OCI-LY3 (cell line): ENCODE results near the gene RBBP4.
"Not testable (repeated sequence)": the region's sequence is repeated elsewhere in the genome, so short reads cannot be mapped to it uniquely, and the experiment has no call there.

ENCODE experiments used
- H2AFZ ChIP-seq: fragments of 200-600, 300-600 bp; shearing (Covaris generic); 2 replicates; pipeline ENCODE4 v1.6.0; 2014; ENCODE audit warnings: antibody characterized with exemption, low read depth, low read length
- H3K27ac ChIP-seq: fragments of 200-600, 300-600 bp; sonication (generic); 2 replicates; pipeline ENCODE4 v1.5.1; 2014; ENCODE audit warnings: mild to moderate bottlenecking, low read length, moderate library complexity, mixed read lengths
- H3K27me3 ChIP-seq: fragments of 200-600, 300-600 bp; sonication (generic); 2 replicates; pipeline ENCODE4 v1.6.1; 2014; ENCODE audit warnings: low read depth, low read length, mixed read lengths
- H3K36me3 ChIP-seq: fragments of 200-600, 300-600 bp; sonication (generic); replicated peaks from 2 replicates; pipeline ENCODE3; 2014; ENCODE audit warnings: low read depth, low read length, mixed read lengths
- H3K4me1 ChIP-seq: fragments of 300-600, 200-600 bp; sonication (generic); 2 replicates; pipeline ENCODE4 v1.6.1; 2014; ENCODE audit warnings: low read length, mixed read lengths
- H3K4me2 ChIP-seq: fragments of 200-600, 300-600 bp; sonication (generic); 2 replicates; pipeline ENCODE4 v1.6.1; 2014; ENCODE audit warnings: low read length, mixed read lengths
- H3K4me3 ChIP-seq: fragments of 300-600, 200-600 bp; sonication (generic); 2 replicates; pipeline ENCODE4 v1.5.1; 2014; ENCODE audit warnings: antibody characterized with exemption, mild to moderate bottlenecking, low read length, moderate library complexity
- H3K79me2 ChIP-seq: fragments of 300-600, 200-600 bp; shearing (Covaris generic); 2 replicates; pipeline ENCODE4 v1.6.1; 2014; ENCODE audit warnings: mild to moderate bottlenecking, low read length, mixed read lengths
- H3K9ac ChIP-seq: fragments of 300-600, 200-600 bp; shearing (Covaris generic); 2 replicates; pipeline ENCODE4 v1.6.0; 2014; ENCODE audit warnings: mild to moderate bottlenecking, low read length, moderate library complexity
- H3K9me3 ChIP-seq: fragments of 200-600, 300-600 bp; shearing (Covaris generic); 2 replicates; pipeline ENCODE4 v1.6.1; 2014; ENCODE audit warnings: low read length, mixed read lengths; ENCODE audit not compliant: insufficient read depth
- H4K20me1 ChIP-seq: fragments of 200-600, 300-600 bp; sonication (generic); 2 replicates; pipeline ENCODE4 v1.6.1; 2016; ENCODE audit warnings: low read length, mixed read lengths; ENCODE audit not compliant: insufficient read depth
- EZH2phosphoT487 ChIP-seq: fragments of 200-600 bp; shearing (Covaris generic); IDR thresholded peaks from 2 replicates; pipeline ENCODE4 v1.6.1; 2018; ENCODE audit warnings: antibody characterized with exemption, mixed run types, low read depth
- TF ChIP-seq, protein P1 (sequence below): fragments of 200-600, 300-600 bp; sonication (generic); IDR thresholded peaks from 2 replicates; pipeline ENCODE4 v1.5.1; 2014; ENCODE audit warnings: antibody characterized with exemption, low read length, low read depth

The RBBP4 gene

DNA sequence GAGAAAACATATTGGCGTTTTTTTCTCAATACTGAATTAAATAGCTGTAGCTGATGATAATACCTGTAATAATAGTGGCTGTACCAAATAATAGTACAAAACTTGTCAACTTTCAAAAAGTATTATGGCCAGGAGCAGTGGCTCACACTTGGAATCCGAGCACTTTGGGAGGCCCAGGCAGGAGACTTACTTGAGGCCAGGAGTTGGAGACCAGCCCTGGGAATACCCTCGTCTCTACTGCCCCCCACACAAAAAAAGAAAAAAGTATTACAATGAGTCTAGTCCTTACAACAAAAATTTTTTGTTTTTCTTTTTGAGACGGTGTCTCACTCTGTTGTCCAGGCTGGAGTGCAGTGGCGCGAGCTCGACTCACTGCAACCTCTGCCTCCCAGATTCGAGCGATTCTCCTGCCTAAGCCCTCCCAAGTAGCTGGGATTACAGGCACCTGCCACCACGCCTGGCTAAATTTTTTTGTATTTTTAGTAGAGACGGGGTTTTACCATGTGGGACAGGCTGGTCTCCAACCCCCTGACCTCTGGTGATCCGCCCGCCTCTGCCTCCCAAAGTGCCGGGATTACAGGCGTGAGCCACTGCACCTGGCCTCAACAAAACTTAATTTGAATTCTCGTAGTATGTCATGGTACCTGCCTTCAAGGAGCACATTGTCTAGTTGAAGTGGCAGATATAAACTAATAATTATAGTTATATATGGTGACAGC lies 1.4 kb downstream of the RBBP4 start:
- H3K4me3 ChIP-seq: peak overlapping the region; percentile 82
- peak overlapping the region; percentile 73 for H3K4me2 ChIP-seq
- no peak for TF ChIP-seq EZH2phosphoT487
- TF ChIP-seq, protein P1, sequence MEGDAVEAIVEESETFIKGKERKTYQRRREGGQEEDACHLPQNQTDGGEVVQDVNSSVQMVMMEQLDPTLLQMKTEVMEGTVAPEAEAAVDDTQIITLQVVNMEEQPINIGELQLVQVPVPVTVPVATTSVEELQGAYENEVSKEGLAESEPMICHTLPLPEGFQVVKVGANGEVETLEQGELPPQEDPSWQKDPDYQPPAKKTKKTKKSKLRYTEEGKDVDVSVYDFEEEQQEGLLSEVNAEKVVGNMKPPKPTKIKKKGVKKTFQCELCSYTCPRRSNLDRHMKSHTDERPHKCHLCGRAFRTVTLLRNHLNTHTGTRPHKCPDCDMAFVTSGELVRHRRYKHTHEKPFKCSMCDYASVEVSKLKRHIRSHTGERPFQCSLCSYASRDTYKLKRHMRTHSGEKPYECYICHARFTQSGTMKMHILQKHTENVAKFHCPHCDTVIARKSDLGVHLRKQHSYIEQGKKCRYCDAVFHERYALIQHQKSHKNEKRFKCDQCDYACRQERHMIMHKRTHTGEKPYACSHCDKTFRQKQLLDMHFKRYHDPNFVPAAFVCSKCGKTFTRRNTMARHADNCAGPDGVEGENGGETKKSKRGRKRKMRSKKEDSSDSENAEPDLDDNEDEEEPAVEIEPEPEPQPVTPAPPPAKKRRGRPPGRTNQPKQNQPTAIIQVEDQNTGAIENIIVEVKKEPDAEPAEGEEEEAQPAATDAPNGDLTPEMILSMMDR: no peak
- H3K79me2 ChIP-seq: peaks cover 89% of the 10 kb centered on the region
- peaks cover 23% of the 10 kb centered on the region for H3K4me1 ChIP-seq
- peak overlapping the region; percentile 74 for H3K27ac ChIP-seq
- H3K9me3 ChIP-seq: no peaks in the 10 kb centered on the region
- peak overlapping the region; percentile 91 for H3K9ac ChIP-seq
- peaks cover 11% of the 10 kb centered on the region; the same call in 1 of the 2 replicates for H4K20me1 ChIP-seq
- no peak overlapping the region for H2AFZ ChIP-seq
- no peaks in the 10 kb centered on the region for H3K27me3 ChIP-seq
- H3K36me3 ChIP-seq: peaks cover 34% of the 10 kb centered on the region

DNA sequence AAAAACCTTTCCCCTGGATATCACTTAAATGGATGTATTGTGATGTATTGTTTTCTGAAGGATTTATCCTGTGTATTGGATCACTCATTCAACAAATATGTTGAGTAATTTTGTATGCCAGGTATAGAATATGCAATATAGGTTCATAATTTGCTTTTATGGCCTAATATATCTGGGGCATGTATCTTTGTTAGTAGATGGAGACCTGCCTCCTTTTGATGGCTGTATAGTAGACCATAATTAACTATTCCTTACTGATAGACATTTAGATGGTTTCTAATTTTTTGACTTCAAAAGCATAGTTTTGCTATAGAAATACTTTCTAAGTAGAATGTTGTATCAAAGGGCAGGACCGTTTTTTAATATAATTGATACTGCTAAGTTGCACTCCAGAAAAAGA lies 8.6 kb downstream of the RBBP4 start:
- no peak overlapping the region for H3K27ac ChIP-seq
- no peak overlapping the region for H2AFZ ChIP-seq
- H3K27me3 ChIP-seq: no peaks in the 10 kb centered on the region
- peaks cover 71% of the 10 kb centered on the region for H3K79me2 ChIP-seq
- H3K36me3 ChIP-seq: peaks cover 37% of the 10 kb centered on the region
- no peaks in the 10 kb centered on the region for H3K9me3 ChIP-seq
- no peak overlapping the region for H3K4me2 ChIP-seq
- H4K20me1 ChIP-seq: peaks cover 8% of the 10 kb centered on the region; the same call in 1 of the 2 replicates
- TF ChIP-seq, protein P1: no peak
- TF ChIP-seq EZH2phosphoT487: no peak
- H3K9ac ChIP-seq: no peak overlapping the region
- no peak overlapping the region for H3K4me3 ChIP-seq
- H3K4me1 ChIP-seq: no peaks in the 10 kb centered on the region

DNA sequence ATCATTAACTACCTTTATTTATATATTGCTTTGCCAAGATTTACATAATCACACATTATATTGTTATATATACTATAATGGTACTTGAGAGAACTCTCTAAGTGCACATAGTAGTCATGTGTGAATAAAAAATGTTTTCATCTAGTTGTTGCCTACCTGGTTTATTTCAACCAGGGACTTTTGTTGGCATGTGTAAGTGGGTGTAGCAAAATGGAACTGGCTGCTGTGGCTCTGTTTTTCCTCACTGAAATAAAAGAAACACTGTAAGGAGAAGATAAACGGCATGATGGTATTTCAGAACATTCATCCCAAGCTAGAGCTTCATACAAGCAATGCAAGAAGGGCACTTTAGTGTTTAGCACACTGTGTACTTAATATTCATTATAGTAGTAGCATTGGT lies 14.9 kb downstream of the RBBP4 start:
- Histone ChIP-seq H2AFZ (no peak overlapping the region), H3K4me3 (no peak overlapping the region), H3K27ac (no peak overlapping the region), H3K9me3 (no peaks in the 10 kb centered on the region), H4K20me1 (peaks cover 3% of the 10 kb centered on the region; the same call in 1 of the 2 replicates), H3K4me1 (no peaks in the 10 kb centered on the region), H3K36me3 (peaks cover 29% of the 10 kb centered on the region), H3K27me3 (no peaks in the 10 kb centered on the region), H3K9ac (no peak overlapping the region), H3K79me2 (peaks cover 42% of the 10 kb centered on the region), H3K4me2 (no peak overlapping the region)
- no peak for TF ChIP-seq EZH2phosphoT487
- TF ChIP-seq, protein P1: no peak

DNA sequence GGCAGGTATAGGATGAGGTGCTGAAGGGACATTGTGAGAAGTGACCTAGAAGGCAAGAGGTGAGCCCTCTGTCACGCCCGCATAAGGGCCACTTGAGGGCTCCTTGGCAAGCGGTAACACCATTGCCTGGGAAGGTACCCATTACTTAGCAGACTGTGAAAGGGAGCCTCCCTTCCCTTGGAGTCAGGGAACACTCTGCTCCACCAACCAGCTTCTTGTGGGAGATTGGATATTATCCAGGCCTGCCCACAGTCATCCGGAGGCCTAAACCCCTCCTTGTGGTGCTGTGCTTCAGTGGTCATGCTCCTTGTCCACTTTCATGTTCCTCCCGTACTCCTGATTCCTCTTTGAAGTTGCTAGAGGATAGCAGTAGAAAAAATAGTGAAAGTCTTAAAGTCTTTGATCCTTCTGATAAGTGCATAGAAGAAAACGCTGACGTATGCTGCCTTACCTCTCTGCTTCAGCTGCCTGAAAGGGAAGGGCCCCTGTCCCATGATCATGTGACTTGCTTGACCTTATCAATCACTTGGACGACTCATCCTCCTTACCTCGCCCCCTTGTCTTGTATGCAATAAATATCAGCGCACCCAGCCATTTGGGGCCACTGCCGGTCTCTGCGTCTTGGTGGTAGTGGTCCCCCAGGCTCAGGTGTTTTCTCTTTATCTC lies 16.0 kb downstream of the RBBP4 start:
- H3K4me2 ChIP-seq: no peak overlapping the region
- H2AFZ ChIP-seq: no peak overlapping the region
- peaks cover 28% of the 10 kb centered on the region for H3K36me3 ChIP-seq
- H3K27ac ChIP-seq: no peak overlapping the region
- H3K27me3 ChIP-seq: no peaks in the 10 kb centered on the region
- H3K4me1 ChIP-seq: no peaks in the 10 kb centered on the region
- TF ChIP-seq EZH2phosphoT487: no peak
- TF ChIP-seq, protein P1: no peak
- H3K9ac ChIP-seq: no peak overlapping the region
- peaks cover 3% of the 10 kb centered on the region; the same call in 1 of the 2 replicates for H4K20me1 ChIP-seq
- no peaks in the 10 kb centered on the region for H3K9me3 ChIP-seq
- peaks cover 34% of the 10 kb centered on the region for H3K79me2 ChIP-seq
- H3K4me3 ChIP-seq: no peak overlapping the region

DNA sequence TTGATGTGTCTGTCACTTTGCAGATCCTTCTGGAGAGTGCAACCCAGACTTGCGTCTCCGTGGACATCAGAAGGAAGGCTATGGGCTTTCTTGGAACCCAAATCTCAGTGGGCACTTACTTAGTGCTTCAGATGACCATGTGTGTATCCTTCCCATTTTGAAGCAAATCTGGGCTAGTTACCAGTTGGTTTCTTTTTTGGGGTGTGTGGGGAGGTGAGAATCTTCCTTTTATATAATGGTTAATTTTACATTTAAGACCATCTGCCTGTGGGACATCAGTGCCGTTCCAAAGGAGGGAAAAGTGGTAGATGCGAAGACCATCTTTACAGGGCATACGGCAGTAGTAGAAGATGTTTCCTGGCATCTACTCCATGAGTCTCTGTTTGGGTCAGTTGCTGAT lies 17.7 kb downstream of the RBBP4 start:
- not testable (repeated sequence) for H3K9ac ChIP-seq, H3K9me3 ChIP-seq, H3K4me1 ChIP-seq, H3K4me3 ChIP-seq, H3K27ac ChIP-seq, H3K4me2 ChIP-seq, H3K27me3 ChIP-seq, H4K20me1 ChIP-seq, H2AFZ ChIP-seq
- peaks cover 32% of the 10 kb centered on the region for H3K79me2 ChIP-seq
- peaks cover 38% of the 10 kb centered on the region for H3K36me3 ChIP-seq
